ENCODE data around the gene THOC6. TPM values are rescaled to one million over a fixed set of nuclear protein-coding genes. Genes with fewer than 3 reads are reported as not detected.

Gene THOC6
- total and polyA plus RNA-seq, 2 donors (not counting 3 experiments of a cell fraction or from before 2014, with no cell fraction given): 23.9 to 39.3 TPM

- no peaks in the 10 kb centered on the region for H3K9me1 ChIP-seq (replicated peaks; ENCODE audit: control insufficient read depth, extremely low read depth, insufficient read depth, low read length)
- H3K9me3 ChIP-seq (replicated peaks; ENCODE audit: control insufficient read depth, insufficient read depth, low read length): no peaks in the 10 kb centered on the region
- no peaks in the 10 kb centered on the region for H4K20me1 ChIP-seq (replicated peaks; ENCODE audit: control insufficient read depth, extremely low read depth, insufficient read depth, low read length)
- no peak overlapping the region for H3K9ac ChIP-seq (replicated peaks; ENCODE audit: extremely low read depth, insufficient read depth, low read length)
- H2AFZ ChIP-seq (ENCODE audit: low read depth, low read length): no peak overlapping the region
- H3K36me3 ChIP-seq (ENCODE audit: control insufficient read depth in 2 of 2, extremely low read depth in 1 of 2, insufficient read depth in 2 of 2, low read length in 2 of 2): no peaks in the 10 kb centered on the region
- no peak overlapping the region for H3K4me2 ChIP-seq (ENCODE audit: insufficient read depth, low read length)
- ChIA-PET POLR2A (interaction anchor here (0.6 kb wide), 1 partner anchor 18 kb away, joined by 4 read pairs; no protein-coding TSS in a partner anchor), CTCF (interaction anchor here (1.5 to 14.7 kb wide), 2 partner anchors 11 to 72 kb away, joined by 4 to 200 read pairs; no protein-coding TSS in a partner anchor)
- no peak overlapping the region for H3K4me3 ChIP-seq (replicated peaks in 1 of 3; ENCODE audit: insufficient read depth in 1 of 3, low read depth in 1 of 3, low read length in 3 of 3)
- intact Hi-C loops (cut with micrococcal nuclease) (no loop called here), dilution Hi-C loops (cut with MboI; ENCODE audit: extremely low pct_ligation_motif_present, low sequenced_read_pairs) (no loop called here)
- peaks cover 26% of the 10 kb centered on the region in 2 experiments for H3K27me3 ChIP-seq (ENCODE audit: control insufficient read depth in 2 of 2, insufficient read depth in 2 of 2, low read length in 2 of 2)
- FAIRE-seq: no peak
- no peak for TF ChIP-seq POLR2AphosphoS5 (IDR thresholded peaks at IDR 0.05; ENCODE audit: insufficient read depth, low read depth, low read length)
- no peak for TF ChIP-seq MYC (IDR thresholded peaks at IDR 0.05; ENCODE audit: low read depth, low read length)
- TF ChIP-seq EZH2 (IDR thresholded peaks at IDR 0.05; ENCODE audit: borderline replicate concordance, low read depth, low read length, severe bottlenecking): no peak
- no peak for TF ChIP-seq POLR2A (IDR thresholded peaks at IDR 0.05; ENCODE audit: low read depth, low read length)
- TF ChIP-seq CTCF (IDR thresholded peaks at IDR 0.05; ENCODE audit: extremely low read depth in 1 of 2, insufficient read depth in 1 of 2, low read depth in 1 of 2, low read length in 2 of 2): no peak
- no peak for DNase-seq (ENCODE audit: low read depth, low spot score)
- no peak overlapping the region for H3K27ac ChIP-seq (ENCODE audit: insufficient read depth, low read depth, low read length)
- H3K4me1 ChIP-seq (ENCODE audit: control insufficient read depth, extremely low read depth, insufficient read depth, low read length): peaks cover 2% of the 10 kb centered on the region
- BruUV-seq (replicated peaks): no TSS peak
- no peaks in the 10 kb centered on the region for H3K79me2 ChIP-seq (ENCODE audit: control insufficient read depth, insufficient read depth, low read length)
These were observed 18.5 kb downstream of the THOC6 start for GRCh38 chr16:3042376-3042775.

GRCh38 chr16:3044708-3045107 is 20.9 kb downstream of the THOC6 start:
- Histone ChIP-seq H3K9me1 (replicated peaks; ENCODE audit: control insufficient read depth, extremely low read depth, insufficient read depth, low read length) (no peaks in the 10 kb centered on the region), H4K20me1 (replicated peaks; ENCODE audit: control insufficient read depth, extremely low read depth, insufficient read depth, low read length) (no peaks in the 10 kb centered on the region), H3K4me3 (replicated peaks in 1 of 3; ENCODE audit: insufficient read depth in 1 of 3, low read depth in 1 of 3, low read length in 3 of 3) (no peak overlapping the region), H3K27ac (ENCODE audit: insufficient read depth, low read depth, low read length) (no peak overlapping the region), H3K79me2 (ENCODE audit: control insufficient read depth, insufficient read depth, low read length) (no peaks in the 10 kb centered on the region), H3K4me1 (ENCODE audit: control insufficient read depth, extremely low read depth, insufficient read depth, low read length) (peaks cover 2% of the 10 kb centered on the region), H3K4me2 (ENCODE audit: insufficient read depth, low read length) (no peak overlapping the region), H2AFZ (ENCODE audit: low read depth, low read length) (no peak overlapping the region), H3K36me3 (ENCODE audit: control insufficient read depth in 2 of 2, extremely low read depth in 1 of 2, insufficient read depth in 2 of 2, low read length in 2 of 2) (no peaks in the 10 kb centered on the region), H3K9ac (replicated peaks; ENCODE audit: extremely low read depth, insufficient read depth, low read length) (no peak overlapping the region), H3K27me3 (ENCODE audit: control insufficient read depth in 2 of 2, insufficient read depth in 2 of 2, low read length in 2 of 2) (peaks cover 18 to 26% of the 10 kb centered on the region in 2 experiments), H3K9me3 (replicated peaks; ENCODE audit: control insufficient read depth, insufficient read depth, low read length) (no peaks in the 10 kb centered on the region)
- TF ChIP-seq CTCF (IDR thresholded peaks at IDR 0.05; ENCODE audit: extremely low read depth in 1 of 2, insufficient read depth in 1 of 2, low read depth in 1 of 2, low read length in 2 of 2) (no peak), MYC (IDR thresholded peaks at IDR 0.05; ENCODE audit: low read depth, low read length) (no peak), JUN (IDR thresholded peaks at IDR 0.05; ENCODE audit: borderline replicate concordance, insufficient read depth, insufficient read length, low read depth) (no peak), EZH2 (IDR thresholded peaks at IDR 0.05; ENCODE audit: borderline replicate concordance, low read depth, low read length, severe bottlenecking) (no peak), POLR2AphosphoS5 (IDR thresholded peaks at IDR 0.05; ENCODE audit: insufficient read depth, low read depth, low read length) (no peak), MAX (IDR thresholded peaks at IDR 0.05; ENCODE audit: insufficient read depth, insufficient read length) (no peak), GATA2 (IDR thresholded peaks at IDR 0.05; ENCODE audit: insufficient read depth, insufficient read length, low read depth, low read length) (no peak), FOS (IDR thresholded peaks at IDR 0.05; ENCODE audit: borderline replicate concordance, insufficient read depth, low read length) (no peak), POLR2A (IDR thresholded peaks at IDR 0.05; ENCODE audit: low read depth, low read length) (no peak)
- no peak for FAIRE-seq
- ChIA-PET CTCF (interaction anchor here (1.5 to 14.7 kb wide), 2 partner anchors 14 to 85 kb away, joined by 7 to 200 read pairs; no protein-coding TSS in a partner anchor), POLR2A (no interaction called here)
- no TSS peak for BruUV-seq (replicated peaks)
- DNase-seq (ENCODE audit: low read depth, low spot score): no peak
- dilution Hi-C loops (cut with MboI; ENCODE audit: extremely low pct_ligation_motif_present, low sequenced_read_pairs) (no loop called here), intact Hi-C loops (cut with micrococcal nuclease) (no loop called here)

All from endothelial cell of umbilical vein (primary cell).